Inferior parietal cortex (tissue), 1 donor: ENCODE data around the gene AGAP2.
"Not testable (repeated sequence)": the region's sequence is repeated elsewhere in the genome, so short reads cannot be mapped to it uniquely, and the experiment has no call there.

ENCODE experiments used
- DNase-seq: peaks from one replicate; pipeline ENCODE4 v3.0.0-alpha.2; 2016; ENCODE audit errors: extremely low spot score

The AGAP2 gene

DNA sequence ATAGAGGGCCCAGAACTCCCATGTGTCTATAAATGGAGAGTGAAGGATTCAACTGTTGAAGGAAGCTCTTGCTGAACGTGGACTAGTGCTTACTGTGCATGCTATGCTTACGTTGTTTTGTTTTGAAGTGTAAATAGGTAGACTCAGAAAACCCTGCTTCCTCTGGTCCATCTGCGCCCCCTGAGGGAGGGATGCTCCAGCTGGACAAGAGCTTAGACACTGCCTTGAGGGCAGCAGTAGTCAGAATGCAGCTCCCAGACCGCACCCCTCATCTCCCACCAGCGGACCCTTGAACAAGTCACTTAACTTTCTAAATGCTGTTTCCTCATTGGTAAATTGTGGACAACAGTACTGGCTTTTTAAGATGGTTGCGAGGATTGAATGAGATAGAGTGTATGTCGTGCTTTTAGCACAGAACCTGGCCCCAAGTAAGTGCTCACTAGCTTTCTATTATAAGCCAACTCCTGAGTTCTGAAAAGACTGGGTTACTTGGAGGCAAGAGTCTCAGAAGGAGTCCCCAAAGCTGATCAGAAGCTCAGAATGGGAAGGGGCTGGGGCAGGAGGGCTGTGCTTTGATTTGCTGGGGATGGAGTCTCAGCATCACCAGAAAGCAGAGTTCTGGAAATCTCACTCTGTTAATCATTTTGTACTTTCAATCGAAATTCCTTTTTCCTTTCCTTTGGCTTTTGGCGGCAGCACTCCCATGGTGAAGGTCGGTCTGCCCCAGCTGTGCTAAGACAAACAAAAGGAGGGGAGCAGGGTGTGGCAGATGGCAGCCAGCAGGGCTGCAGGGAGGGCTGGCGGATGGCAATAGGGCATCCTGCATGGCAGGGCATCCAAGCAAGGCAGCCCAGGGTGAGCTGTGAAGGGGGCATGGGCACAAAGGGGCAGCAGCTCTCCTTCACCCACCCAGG, 15.6 kb downstream of the AGAP2 start:
- DNase-seq, result no peak

DNA sequence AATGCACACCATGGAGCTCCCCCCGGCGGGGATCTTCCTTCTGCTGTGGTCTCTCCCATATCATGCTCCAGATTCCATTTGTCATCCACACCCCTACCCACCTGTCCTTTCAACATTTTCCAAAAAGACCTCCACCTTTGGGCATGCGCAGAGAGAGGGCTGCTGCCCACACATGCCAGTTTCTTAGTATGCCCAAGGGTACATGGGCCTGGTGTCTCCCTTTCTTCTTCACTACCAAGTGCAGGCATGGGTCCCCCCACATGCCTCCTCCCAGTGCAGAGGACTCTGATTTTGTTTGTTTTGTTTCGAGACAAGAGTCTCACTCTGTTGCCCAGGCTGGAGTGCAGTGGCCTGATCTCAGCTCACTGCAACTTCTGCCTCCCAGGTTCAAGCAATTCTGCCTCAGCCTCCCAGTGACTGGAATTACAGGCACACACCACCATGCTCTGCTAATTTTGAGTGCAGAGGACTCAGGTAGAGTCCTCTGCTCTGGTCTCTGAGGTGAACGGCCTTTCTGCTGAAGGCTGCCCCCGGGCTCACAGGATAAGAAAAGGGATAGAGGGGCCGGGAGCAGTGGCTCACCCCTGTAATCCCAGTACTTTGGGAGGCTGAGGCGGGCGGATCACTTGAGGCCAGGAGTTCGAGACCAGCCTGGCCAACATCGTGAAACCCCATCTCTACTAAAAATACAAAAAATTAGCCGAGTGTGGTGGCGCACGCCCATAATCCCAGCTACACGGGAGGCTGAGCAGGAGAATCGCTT, 16.5 kb downstream of the AGAP2 start:
- DNase-seq, result not testable (repeated sequence)

DNA sequence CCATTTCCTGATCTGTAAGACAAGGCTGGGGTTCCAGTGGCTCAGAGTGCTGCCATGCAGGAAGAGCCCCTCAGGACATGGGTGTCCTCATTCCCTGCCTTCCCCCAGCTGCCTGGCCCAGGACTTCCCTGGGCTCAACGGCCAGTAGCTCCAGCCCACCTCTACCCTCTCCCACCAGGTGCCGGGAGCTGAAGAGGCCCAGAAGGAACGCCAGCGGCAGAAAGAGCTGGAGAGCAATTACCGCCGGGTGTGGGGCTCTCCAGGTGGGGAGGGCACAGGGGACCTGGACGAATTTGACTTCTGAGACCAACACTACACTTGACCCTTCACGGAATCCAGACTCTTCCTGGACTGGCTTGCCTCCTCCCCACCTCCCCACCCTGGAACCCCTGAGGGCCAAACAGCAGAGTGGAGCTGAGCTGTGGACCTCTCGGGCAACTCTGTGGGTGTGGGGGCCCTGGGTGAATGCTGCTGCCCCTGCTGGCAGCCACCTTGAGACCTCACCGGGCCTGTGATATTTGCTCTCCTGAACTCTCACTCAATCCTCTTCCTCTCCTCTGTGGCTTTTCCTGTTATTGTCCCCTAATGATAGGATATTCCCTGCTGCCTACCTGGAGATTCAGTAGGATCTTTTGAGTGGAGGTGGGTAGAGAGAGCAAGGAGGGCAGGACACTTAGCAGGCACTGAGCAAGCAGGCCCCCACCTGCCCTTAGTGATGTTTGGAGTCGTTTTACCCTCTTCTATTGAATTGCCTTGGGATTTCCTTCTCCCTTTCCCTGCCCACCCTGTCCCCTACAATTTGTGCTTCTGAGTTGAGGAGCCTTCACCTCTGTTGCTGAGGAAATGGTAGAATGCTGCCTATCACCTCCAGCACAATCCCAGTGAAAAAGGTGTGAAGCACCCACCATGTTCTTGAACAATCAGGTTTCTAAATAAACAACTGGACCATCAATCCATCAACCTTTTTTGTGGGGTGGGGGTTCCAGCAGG, 17.6 kb downstream of the AGAP2 start:
- no peak for DNase-seq

DNA sequence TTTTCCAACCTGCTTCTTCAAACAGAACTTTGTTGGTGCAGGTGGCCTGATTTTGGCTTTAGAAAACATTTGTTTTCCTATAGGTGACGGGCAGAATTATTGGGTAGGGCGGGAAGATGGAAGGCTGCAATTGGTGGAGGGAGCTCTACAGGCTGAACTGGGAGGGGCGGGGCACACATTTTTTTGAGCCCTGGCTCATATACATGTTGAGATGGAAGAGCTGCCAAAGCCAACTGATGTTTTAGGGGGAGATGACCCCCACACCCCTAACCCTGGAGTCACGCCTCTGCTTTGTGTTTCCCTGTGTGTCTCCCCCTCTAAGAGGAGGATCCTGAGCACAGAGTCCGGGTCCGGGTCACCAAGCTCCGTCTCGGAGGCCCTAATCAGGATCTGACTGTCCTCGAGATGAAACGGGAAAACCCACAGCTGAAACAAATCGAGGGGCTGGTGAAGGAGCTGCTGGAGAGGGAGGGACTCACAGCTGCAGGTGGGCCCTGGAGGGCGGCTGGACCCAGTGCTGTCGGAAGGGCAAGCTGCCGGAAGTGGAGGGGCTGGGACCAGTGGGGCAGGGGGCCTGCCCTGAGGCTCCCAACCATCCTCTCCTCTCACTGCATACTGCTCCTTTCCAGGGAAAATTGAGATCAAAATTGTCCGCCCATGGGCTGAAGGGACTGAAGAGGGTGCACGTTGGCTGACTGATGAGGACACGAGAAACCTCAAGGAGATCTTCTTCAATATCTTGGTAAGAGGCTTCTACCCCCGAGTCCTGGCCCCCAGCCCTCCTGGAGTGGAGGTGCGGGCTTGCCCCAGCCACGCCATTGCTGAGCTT, 18.6 kb downstream of the AGAP2 start:
- DNase-seq, result no peak

DNA sequence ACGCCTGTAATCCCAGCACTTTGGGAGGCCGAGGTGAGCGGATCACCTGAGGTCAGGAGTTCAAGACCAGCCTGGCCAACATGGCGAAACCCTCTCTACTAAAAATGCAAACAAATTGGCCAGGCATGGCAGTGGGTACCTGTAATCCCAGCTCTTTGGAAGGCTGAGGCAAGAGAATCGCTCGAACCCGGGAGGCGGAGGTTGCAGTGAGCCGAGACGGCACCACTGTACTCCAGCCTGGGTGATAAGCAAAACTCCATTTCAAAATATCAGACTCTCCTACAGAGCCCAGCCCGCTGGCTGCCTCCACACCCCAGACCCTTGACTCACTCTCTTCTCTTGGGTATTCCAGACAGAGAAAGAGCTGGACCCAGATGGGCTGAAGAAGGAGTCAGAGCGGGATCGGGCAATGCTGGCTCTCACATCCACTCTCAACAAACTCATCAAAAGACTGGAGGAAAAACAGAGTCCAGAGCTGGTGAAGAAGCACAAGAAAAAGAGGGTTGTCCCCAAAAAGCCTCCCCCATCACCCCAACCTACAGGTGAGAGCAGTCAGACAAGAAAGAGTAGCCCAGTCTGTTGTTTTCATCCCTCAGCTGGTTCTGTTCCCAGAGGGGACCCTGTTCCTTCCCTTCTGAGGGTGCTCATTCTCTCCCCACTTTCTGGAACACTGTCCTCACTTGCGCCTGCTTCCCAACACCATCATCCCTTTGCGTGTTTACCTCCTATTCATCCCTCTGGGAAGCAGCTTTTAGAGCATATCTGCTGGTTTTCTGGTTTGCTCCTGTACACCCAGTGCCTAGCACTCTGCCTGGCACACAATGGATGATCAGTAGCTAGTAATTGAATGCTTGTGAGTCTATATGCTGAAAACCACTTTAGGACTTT, 19.7 kb downstream of the AGAP2 start:
- DNase-seq, result no peak

DNA sequence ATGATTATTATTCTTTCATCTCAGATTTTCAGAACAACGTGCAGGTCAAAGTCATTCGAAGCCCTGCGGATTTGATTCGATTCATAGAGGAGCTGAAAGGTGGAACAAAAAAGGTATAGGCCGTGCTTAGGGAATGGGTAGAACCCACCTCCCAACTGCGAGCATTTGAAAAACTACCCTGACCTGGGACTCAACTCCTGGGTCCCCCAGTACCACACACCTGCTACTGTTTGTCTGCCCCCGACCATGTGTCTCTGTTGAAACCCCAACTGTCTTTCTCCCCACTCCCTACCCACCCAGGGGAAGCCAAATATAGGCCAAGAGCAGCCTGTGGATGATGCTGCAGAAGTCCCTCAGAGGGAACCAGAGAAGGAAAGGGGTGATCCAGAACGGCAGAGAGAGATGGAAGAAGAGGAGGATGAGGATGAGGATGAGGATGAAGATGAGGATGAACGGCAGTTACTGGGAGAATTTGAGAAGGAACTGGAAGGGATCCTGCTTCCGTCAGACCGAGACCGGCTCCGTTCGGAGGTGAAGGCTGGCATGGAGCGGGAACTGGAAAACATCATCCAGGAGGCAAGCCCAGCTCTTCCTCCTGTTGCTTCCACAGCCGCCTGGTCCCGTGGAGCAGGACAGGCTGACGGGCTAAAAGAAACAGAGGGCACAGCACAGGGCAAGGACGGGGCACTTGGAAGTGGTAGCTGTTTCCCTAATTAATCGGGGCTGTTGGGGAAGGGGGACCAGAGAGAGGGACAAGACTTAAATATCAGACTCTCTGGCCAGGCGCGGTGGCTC, 20.5 kb downstream of the AGAP2 start:
- DNase-seq, result no peak

DNA sequence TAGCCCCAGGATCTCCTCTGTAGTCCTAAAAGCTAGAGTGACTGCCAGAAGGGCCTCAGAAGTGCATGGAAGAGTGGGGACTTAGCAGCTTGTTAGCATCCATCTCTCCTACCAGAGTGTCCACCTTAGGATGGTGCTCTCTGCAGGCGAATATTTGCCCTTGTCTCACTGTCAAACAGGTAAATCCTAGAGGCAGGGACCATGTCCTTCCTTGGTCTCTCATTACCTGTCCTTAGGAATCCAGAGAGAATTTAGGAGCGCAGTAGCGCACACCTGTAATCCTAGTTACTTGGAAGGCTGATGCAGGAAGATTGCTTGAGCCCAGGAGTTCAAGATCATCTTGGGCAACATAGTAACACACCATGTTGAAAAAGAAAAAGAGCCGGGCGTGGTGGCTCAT, 21.4 kb downstream of the AGAP2 start:
- no peak for DNase-seq

DNA sequence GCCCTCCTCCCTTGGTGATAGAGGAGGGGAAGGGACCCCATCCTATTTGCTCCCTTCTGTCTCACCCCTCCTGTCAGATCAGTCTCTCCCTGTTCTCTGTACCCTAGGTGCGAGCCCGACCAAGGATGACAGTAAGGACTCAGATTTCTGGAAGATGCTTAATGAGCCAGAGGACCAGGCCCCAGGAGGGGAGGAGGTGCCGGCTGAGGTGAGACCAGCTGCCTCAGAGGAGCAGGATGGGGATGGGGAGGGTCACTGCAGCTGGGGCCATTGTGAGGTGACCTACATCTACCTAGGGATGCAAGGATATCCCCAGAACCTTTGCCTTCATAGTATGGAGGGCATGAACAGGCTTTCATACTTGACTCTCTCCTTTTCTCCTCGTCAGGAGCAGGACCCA, 22.2 kb downstream of the AGAP2 start:
- DNase-seq, result no peak

DNA sequence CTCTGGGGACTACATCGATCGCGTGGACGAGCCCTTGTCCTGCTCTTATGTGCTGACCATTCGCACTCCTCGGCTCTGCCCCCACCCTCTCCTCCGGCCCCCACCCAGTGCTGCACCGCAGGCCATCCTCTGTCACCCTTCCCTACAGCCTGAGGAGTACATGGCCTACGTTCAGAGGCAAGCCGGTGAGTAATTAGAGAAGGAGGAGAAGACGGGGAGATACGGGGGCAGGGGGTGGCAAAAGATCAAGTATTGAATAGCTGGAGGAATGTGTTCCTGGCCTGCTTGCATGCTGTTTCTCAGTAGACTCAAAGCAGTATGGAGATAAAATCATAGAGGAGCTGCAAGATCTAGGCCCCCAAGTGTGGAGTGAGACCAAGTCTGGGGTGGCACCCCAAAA, 22.8 kb downstream of the AGAP2 start:
- DNase-seq, result no peak

DNA sequence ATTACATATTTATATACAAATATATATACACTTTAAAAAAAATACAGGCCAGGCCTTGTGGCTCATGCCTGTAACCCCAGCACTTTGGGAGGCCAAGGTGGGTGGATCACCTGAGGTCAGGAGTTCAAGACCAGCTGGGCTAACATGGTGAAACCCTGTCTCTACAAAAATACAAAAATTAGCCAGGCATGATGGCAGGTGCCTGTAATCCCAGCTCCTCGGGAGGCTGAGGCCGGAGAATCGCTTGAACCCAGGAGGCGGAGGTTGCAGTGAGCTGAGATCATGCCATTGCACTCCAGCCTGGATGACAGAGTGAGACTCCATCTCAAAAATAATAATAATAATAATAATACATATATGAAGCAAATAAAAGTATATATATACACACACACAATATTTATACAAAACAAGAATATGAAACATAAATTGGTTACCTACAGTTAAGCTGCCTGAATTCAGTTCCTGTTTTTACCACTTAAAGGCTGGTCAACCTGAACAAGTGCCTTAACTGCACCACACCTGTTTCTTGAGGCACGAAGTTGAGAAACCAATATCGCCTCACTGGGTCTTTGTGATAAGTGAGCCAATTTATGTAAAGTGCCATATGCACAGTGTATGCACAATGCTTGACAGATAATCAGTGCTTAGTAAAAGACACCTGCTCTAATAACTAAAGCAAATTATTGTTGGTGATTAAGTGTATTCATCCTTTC, 23.4 kb downstream of the AGAP2 start:
- not testable (repeated sequence) for DNase-seq

DNA sequence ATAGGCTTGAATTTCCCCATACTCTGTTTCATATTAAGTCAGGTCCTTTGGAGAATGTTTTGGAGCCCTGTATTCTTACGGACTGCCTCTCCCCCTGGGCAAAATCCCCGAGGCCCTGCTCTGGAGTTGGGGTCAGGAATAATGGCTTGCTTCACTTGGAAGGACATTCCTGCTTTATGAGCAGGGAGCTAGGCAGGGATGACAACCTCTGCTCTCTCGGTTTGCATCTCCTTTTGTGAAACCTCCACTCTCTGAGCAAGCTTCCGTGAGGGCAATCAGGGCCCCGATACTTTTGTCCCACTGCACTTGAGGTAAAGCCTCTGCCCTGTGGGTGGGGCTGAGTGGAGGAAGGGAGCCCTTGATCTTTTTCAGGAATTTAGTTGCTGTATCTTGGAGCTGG, 25.3 kb downstream of the AGAP2 start:
- no peak for DNase-seq

DNA sequence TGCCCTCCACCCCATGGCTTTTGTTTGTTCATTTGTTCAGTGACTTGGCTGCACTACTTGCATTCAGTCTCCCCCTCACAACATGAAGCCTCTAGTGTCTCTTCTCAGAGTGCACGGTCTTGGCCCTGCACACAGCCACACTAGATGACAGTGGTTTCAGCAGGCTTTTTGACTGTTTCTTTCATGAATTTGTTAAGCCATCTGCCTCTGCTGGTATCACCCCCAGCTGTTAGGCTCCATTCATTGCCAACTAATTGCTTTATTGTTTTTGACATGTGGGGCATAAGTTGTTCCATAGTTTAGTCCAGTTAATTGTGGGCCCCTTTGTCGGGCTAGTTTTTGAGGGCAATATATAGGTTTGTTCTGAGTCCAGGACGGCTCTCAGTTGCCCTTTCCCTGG, 25.8 kb downstream of the AGAP2 start:
- no peak for DNase-seq

DNA sequence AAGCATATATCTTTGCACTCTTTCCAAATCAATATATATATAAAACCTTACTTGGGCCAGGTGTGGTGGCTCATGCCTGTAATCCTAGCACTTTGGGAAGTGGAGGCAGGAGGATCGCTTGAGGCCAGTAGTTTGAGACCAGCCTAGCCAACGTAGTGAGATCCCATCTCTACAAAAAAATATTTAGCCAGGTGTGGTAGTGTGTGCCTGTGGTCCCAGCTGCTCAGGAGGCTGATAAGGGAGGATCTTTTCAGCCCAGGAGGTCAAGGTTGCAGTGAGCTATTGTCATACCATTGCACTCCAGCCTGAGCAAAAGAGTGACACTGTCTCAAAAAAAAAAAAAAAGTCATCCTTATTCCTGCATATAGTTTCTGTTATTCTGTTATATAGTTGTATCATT, 30.2 kb downstream of the AGAP2 start:
- no peak for DNase-seq

DNA sequence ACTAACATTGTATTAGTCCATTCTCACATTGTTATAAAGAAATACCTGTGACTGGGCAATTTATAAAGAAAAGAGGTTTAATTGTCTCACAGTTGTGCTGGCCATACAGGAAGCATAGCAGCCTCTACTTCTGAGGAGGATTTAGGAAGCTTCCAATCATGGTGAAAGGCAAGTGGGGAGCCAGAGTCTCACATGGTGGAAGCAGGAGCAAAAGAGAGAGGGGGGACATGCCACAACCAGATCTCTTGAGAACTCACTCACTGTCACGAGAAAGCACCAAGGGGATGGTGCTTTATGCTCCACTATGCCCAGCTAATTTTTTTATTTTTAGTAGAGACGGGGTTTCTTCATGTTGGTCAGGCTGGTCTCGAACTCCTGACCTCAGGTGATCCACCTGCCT, 31.3 kb downstream of the AGAP2 start:
- no peak for DNase-seq

DNA sequence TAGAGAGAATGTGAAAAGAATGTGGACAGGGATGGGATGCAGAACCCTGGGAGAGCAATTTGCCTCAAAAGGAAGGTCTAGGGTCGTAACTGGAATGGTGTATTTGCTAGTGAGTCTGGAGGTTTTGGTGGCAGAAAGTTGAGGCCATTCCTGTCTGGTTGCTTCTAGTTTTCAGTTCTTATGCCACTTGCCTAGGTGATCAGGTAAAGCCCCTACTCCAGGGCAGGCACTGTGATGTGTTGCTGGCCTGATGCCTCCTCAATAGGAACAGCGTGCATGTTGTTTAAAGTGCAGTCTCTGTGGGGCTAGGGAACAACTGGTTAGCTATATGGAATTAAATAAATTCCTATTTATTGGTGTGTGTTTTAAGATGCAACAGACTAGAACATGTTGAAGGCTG, 38.2 kb downstream of the AGAP2 start:
- no peak for DNase-seq

DNA sequence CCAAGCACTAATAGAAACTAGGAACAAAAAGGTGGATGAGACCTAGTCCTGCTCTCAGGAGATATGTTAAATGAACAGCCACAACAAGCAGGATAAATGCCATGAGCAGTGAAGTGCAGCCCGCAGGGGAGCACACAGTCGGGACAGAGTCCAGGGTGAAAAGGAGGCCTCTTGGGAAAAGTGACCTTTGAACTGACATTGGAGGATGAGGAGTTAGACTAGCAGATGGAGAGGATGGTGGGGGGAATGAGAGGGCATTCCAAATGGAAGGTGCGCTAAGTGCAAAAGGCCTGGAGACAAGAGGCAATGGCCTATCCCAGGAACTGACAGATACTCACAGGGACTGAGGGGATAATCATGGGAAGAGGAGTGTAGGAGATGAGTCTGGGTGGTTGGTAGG, 40.1 kb downstream of the AGAP2 start:
- no peak for DNase-seq

DNA sequence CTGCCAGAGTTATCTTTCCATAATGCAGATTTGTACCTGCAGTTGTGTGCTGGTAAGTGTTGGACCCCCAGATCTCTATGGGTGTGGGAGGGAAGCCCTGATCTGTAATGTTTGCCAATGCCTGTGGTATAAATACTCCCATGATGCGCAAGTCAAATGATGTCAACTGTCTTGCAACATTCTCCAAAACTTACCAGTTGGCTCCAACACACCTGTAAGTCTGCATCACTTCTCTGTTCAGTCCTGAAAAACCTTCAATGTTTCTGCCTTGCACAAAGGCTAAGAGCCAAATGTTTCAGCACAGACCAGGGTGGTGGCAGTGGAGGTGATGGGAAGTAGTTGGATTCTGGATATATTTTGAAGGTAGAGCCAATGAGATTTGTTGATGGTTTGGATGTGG, 41.5 kb downstream of the AGAP2 start:
- no peak for DNase-seq

DNA sequence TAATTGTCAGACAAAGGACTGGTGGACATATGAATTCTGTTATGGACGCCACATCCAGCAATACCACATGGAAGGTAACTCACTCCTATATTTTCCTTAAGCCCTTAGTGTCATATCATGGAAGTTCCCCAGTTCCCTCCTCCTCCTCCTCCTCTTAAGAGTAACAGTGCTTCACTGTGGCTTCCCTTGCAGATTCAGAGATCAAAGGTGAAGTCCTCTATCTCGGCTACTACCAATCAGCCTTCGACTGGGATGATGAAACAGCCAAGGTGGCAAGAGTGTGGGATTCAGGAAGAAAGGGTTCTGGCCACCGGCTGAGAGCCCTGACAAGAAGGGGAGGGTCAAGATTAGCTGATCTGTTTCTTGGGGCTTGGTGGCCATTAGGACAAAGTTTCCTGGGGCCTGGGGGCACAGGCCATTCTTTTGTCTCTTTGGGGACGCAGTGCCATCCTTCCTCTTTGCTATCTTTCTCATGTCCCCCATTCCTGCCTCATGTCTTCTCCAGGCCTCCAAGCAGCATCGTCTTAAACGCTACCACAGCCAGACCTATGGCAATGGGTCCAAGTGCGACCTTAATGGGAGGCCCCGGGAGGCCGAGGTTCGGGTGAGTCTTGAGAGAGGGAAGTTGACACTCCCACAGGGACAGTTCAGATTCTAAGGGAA, 42.6 kb downstream of the AGAP2 start:
- DNase-seq, result no peak
